IMR-90 (cell line): ENCODE measurements around the gene KCNQ1.

ENCODE experiments used
- BHLHE40 ChIP-seq: fragments of 150-350 bp; IDR thresholded peaks from 2 replicates; pipeline ENCODE4 v1.6.1; 2016; ENCODE audit warnings: mild to moderate bottlenecking, low read depth, low read length
- MAZ ChIP-seq: IDR thresholded peaks from 2 replicates; pipeline ENCODE4 v1.6.1; 2012; ENCODE audit warnings: low read depth, mild to moderate bottlenecking, low read length, improper control_type of control experiment, moderate library complexity, borderline replicate concordance
- RAD21 ChIP-seq: IDR thresholded peaks from 2 replicates; pipeline ENCODE4 v1.6.1; 2012; ENCODE audit warnings: low read length, improper control_type of control experiment
- RFX5 ChIP-seq: IDR thresholded peaks from 2 replicates; pipeline ENCODE4 v1.8.0; 2012; ENCODE audit warnings: low read depth, mild to moderate bottlenecking, low read length, moderate library complexity
- TF ChIP-seq, protein P1 (sequence below): conservative IDR thresholded peaks from 2 replicates; pipeline ENCODE4 v1.5.1; 2012; ENCODE audit warnings: mild to moderate bottlenecking, low read depth, low read length, improper control_type of control experiment

DNA sequence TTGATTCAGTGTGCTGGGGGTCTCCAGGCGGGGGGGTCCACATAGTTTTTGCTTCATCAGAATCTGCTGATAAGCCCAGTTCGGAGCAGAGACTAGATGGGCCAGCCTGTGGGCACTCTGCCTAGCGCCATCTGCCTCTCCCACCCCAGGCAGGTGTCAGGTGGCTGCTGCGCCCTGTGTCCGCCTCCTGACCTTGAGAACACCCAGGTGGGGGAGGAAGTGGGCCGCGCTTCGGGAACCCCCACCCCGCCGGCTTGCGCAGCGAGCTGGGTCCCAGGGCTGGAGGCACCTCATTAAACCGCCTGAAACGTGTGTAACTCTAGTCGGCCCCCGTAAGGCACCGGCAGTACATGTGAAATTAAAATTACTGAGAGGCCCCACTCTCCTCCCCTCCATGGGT lies 113.6 kb downstream of the KCNQ1 start:
- TF ChIP-seq, protein P1, sequence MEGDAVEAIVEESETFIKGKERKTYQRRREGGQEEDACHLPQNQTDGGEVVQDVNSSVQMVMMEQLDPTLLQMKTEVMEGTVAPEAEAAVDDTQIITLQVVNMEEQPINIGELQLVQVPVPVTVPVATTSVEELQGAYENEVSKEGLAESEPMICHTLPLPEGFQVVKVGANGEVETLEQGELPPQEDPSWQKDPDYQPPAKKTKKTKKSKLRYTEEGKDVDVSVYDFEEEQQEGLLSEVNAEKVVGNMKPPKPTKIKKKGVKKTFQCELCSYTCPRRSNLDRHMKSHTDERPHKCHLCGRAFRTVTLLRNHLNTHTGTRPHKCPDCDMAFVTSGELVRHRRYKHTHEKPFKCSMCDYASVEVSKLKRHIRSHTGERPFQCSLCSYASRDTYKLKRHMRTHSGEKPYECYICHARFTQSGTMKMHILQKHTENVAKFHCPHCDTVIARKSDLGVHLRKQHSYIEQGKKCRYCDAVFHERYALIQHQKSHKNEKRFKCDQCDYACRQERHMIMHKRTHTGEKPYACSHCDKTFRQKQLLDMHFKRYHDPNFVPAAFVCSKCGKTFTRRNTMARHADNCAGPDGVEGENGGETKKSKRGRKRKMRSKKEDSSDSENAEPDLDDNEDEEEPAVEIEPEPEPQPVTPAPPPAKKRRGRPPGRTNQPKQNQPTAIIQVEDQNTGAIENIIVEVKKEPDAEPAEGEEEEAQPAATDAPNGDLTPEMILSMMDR, result no peak
- TF ChIP-seq RAD21 (no peak), BHLHE40 (no peak), MAZ (no peak), RFX5 (no peak)
